LNCaP clone FGC (cell line): Measurements from ENCODE around the gene TENM4.

ENCODE experiments used
- DNase-seq: peaks from one replicate; pipeline ENCODE4 v3.0.0-alpha.2; 2011; ENCODE audit warnings: low read depth
- H3K4me3 ChIP-seq: 2 replicates; pipeline ENCODE4 v1.5.1; 2011; ENCODE audit warnings: mild to moderate bottlenecking, low read depth, low read length, control low read depth
- TF ChIP-seq, protein P1 (sequence below): IDR thresholded peaks from 2 replicates; pipeline ENCODE4 v1.5.1; 2012; ENCODE audit warnings: mild to moderate bottlenecking; ENCODE audit not compliant: control insufficient read depth, insufficient read depth; ENCODE audit errors: extremely low read depth

The TENM4 gene

DNA sequence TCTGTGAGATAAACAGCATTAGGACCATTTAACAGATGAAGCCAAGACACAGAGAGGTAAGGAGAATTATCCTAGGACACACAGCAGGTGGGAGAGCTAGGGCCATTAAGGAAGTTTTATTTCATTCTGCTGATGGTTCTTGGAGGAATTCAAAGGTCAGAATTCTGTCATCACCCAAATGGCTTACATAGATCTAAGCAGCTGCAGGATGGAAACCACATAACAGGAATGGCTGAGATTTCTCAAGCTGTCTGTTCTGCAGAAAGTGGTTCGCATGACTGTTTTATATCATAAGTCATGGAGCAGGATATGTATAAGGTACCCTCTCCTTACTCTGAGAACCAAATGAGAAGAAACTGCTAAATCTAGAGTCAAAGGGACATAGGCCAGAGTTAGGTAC is 702.9 kb downstream of the TENM4 start:
- TF ChIP-seq, protein P1, sequence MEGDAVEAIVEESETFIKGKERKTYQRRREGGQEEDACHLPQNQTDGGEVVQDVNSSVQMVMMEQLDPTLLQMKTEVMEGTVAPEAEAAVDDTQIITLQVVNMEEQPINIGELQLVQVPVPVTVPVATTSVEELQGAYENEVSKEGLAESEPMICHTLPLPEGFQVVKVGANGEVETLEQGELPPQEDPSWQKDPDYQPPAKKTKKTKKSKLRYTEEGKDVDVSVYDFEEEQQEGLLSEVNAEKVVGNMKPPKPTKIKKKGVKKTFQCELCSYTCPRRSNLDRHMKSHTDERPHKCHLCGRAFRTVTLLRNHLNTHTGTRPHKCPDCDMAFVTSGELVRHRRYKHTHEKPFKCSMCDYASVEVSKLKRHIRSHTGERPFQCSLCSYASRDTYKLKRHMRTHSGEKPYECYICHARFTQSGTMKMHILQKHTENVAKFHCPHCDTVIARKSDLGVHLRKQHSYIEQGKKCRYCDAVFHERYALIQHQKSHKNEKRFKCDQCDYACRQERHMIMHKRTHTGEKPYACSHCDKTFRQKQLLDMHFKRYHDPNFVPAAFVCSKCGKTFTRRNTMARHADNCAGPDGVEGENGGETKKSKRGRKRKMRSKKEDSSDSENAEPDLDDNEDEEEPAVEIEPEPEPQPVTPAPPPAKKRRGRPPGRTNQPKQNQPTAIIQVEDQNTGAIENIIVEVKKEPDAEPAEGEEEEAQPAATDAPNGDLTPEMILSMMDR: no peak
- DNase-seq: no peak
- no peak overlapping the region for H3K4me3 ChIP-seq

DNA sequence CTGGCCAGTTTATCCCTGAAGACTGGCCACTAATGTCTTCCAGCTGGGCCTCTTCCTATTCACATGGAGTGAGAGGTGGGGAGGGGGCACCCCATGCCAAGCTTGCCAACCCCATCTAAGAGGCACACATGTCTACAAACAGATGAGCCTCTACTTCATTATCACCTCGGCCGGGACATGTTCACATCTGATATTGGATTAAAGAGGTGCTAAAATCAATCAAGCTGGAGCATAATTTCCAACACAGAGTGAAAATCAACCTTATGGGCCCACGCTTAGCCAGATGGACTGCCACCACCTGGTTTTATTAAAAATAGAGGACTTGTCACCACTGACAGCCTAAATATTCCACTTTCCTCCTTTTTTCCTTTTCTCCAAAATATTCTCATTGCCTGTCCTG is 703.5 kb downstream of the TENM4 start:
- H3K4me3 ChIP-seq: no peak overlapping the region
- no peak for DNase-seq
- TF ChIP-seq, protein P1: no peak

DNA sequence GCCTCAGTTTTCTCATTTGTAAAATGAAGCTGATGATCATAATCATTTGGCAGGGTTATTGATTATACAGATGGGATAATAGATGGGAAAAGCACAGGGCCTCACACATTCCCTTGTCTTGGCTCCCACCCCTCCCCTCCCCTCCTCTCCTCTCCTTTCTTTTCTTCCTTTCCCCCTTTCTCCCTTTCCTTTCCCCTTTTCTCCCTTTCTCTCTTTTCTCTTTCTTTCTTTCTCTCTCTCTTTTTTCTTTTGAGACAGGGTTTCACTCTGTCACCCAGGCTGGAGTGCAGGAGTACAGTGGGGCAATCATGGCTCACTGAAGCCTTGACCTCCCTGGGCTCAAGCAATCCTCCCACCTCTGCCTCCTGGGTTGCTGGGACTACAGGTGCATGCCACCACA is 705.1 kb downstream of the TENM4 start:
- no peak overlapping the region for H3K4me3 ChIP-seq
- TF ChIP-seq, protein P1: no peak
- DNase-seq: no peak

GRCh38 chr11:78733031-78733430 is 707.8 kb downstream of the TENM4 start:
- DNase-seq: no peak
- TF ChIP-seq, protein P1: no peak
- no peak overlapping the region for H3K4me3 ChIP-seq

GRCh38 chr11:78732246-78732645 is 708.6 kb downstream of the TENM4 start:
- TF ChIP-seq, protein P1: no peak
- DNase-seq: no peak
- H3K4me3 ChIP-seq: no peak overlapping the region

DNA sequence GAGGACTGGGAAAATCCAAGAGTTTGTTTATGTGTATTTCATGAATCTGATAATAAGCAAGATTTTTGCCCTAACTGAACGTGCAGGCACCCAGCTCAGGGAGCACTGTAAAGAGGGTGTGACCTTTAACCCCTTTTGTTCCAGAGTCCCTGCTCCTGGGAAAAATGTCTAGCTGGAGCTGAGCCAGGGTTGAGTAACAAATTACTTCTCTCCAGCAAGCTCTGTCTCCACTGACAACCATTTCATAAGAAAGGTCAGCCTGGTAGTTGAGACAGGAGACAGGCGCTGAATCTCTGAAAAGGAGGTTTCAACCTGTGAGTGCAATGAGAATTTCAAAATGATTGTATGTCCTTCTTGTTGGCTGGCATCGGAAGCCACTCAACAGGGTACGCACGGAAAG is 709.8 kb downstream of the TENM4 start:
- DNase-seq: no peak
- TF ChIP-seq, protein P1: no peak

GRCh38 chr11:78730267-78730824 is 710.5 kb downstream of the TENM4 start:
- TF ChIP-seq, protein P1: no peak
- no peak for DNase-seq
- no peak overlapping the region for H3K4me3 ChIP-seq

More for the DNA sequence above, 709.8 kb downstream of the TENM4 start:
- H3K4me3 ChIP-seq: no peak overlapping the region
